GM19452 (cell line): ENCODE data around the gene MYOM1.

Source experiments
- ATAC-seq: cut with Tn5 transposase; IDR thresholded peaks from one replicate; pipeline ENCODE4 v1.9.1; 2021; ENCODE audit not compliant: unreplicated experiment

The MYOM1 gene

GRCh38 chr18:3190610-3191009, 29.2 kb downstream of the MYOM1 start:
- no peak for ATAC-seq

GRCh38 chr18:3189884-3190283, 29.9 kb downstream of the MYOM1 start:
- no peak for ATAC-seq

- no peak for ATAC-seq
These were observed 32.8 kb downstream of the MYOM1 start for GRCh38 chr18:3186678-3187658.

- no peak for ATAC-seq
These were observed 35.3 kb downstream of the MYOM1 start for GRCh38 chr18:3184275-3184963.

GRCh38 chr18:3183103-3183717, 36.6 kb downstream of the MYOM1 start:
- ATAC-seq, result no peak

GRCh38 chr18:3180325-3180724, 39.4 kb downstream of the MYOM1 start:
- ATAC-seq, result no peak

GRCh38 chr18:3179430-3180089, 40.2 kb downstream of the MYOM1 start:
- ATAC-seq, result peak; percentile 36

GRCh38 chr18:3177902-3178687, 41.7 kb downstream of the MYOM1 start:
- peak; percentile 95 for ATAC-seq

GRCh38 chr18:3175195-3175758, 44.5 kb downstream of the MYOM1 start:
- ATAC-seq, result no peak

- no peak for ATAC-seq
These were observed 47.7 kb downstream of the MYOM1 start for GRCh38 chr18:3172097-3172496.

GRCh38 chr18:3171631-3172030, 48.1 kb downstream of the MYOM1 start:
- no peak for ATAC-seq

- no peak for ATAC-seq
These were observed 49.2 kb downstream of the MYOM1 start for GRCh38 chr18:3170441-3171161.

GRCh38 chr18:3164381-3164780, 55.4 kb downstream of the MYOM1 start:
- no peak for ATAC-seq

- no peak for ATAC-seq
These were observed 55.8 kb downstream of the MYOM1 start for GRCh38 chr18:3163968-3164367.

GRCh38 chr18:3162181-3162580, 57.6 kb downstream of the MYOM1 start:
- no peak for ATAC-seq

- ATAC-seq, result no peak
These were observed 59.9 kb downstream of the MYOM1 start for GRCh38 chr18:3159830-3160229.

GRCh38 chr18:3157606-3158005, 62.2 kb downstream of the MYOM1 start:
- ATAC-seq, result no peak

- no peak for ATAC-seq
These were observed 62.7 kb downstream of the MYOM1 start for GRCh38 chr18:3157086-3157485.

- no peak for ATAC-seq
These were observed 63.5 kb downstream of the MYOM1 start for GRCh38 chr18:3156325-3156640.

- no peak for ATAC-seq
These were observed 65.6 kb downstream of the MYOM1 start for GRCh38 chr18:3154214-3154613.
